Breast epithelium (tissue), 4 donors: ENCODE results near the gene PTPRS. TPM values are rescaled to one million over a fixed set of nuclear protein-coding genes. Genes with fewer than 3 reads are reported as not detected.

Experiments
- DNase-seq, 2 donors: peaks; one replicate each; pipeline ENCODE4 v3.0.0-alpha.2; 2019; ENCODE audit warnings: low spot score in 2 of 2
- H3K27ac ChIP-seq, 2 donors: fragments of 200-600 bp; sonication (generic) in 1 of 2; one replicate each; pipeline ENCODE4 v1.5.1; 2016 to 2019; ENCODE audit warnings: mild to moderate bottlenecking in 1 of 2
- H3K27me3 ChIP-seq, 2 donors: fragments of 200-600 bp; sonication (generic) in 1 of 2; one replicate each; pipeline versions ENCODE4 v1.5.1 to v1.6.0; 2017 to 2019; ENCODE audit warnings: control low read depth in 1 of 2, mild to moderate bottlenecking in 1 of 2
- H3K36me3 ChIP-seq: fragments of 200-600 bp; one replicate; pipeline ENCODE4 v1.5.1; 2019
- H3K4me1 ChIP-seq, 2 donors: fragments of 200-600 bp; sonication (generic); one replicate each; pipeline ENCODE4 v1.5.1; 2016 to 2019; ENCODE audit warnings: control low read depth in 1 of 2
- H3K4me3 ChIP-seq, 3 donors: fragments of 200-600 bp; sonication (generic); 1 replicate in 2 of 3; 2 replicates in 1 of 3; pipeline ENCODE4 v1.5.1; 2016 to 2019; ENCODE audit warnings: mild to moderate bottlenecking in 3 of 3, moderate library complexity in 2 of 3
- H3K9me3 ChIP-seq, 2 donors: fragments of 200-600 bp; sonication (generic) in 1 of 2; one replicate each; pipeline ENCODE4 v1.5.1; 2016 to 2019; ENCODE audit warnings: control low read depth in 1 of 2
- POLR2A ChIP-seq: fragments of 450-650 bp; IDR thresholded peaks from one replicate; pipeline ENCODE4 v1.6.1; 2016; ENCODE audit warnings: antibody characterized with exemption, mild to moderate bottlenecking, moderate library complexity
- POLR2AphosphoS5 ChIP-seq, 3 donors: sonication (generic); formaldehyde crosslinking; IDR thresholded peaks; one replicate each; pipeline ENCODE4 v1.6.1; 2017; ENCODE audit warnings: antibody characterized with exemption in 3 of 3
- intact Hi-C: fragments of 100-400 bp; cut with DNase I; formaldehyde crosslinking; loops from one replicate; pipeline ENCODE4 v1.15.1; 2023; ENCODE audit warnings: low total_unique reads
- total RNA-seq, 3 donors: library from RNA; depleted of rRNA; stranded (reverse); fragments of >200 nt; gene quantifications; one replicate each; pipeline ENCODE4 v1.1.0, GENCODE V29; 2016
- TF ChIP-seq, protein P1 (sequence below), 3 donors: fragments of 450-650 bp; IDR thresholded peaks; one replicate each; pipeline ENCODE4 v1.5.1; 2016 to 2017; ENCODE audit warnings: antibody characterized with exemption in 3 of 3, mild to moderate bottlenecking in 3 of 3, moderate library complexity in 3 of 3

PTPRS gene
- total RNA-seq, 3 donors from 2014 or later = 111 to 603 (median 114) TPM

DNA sequence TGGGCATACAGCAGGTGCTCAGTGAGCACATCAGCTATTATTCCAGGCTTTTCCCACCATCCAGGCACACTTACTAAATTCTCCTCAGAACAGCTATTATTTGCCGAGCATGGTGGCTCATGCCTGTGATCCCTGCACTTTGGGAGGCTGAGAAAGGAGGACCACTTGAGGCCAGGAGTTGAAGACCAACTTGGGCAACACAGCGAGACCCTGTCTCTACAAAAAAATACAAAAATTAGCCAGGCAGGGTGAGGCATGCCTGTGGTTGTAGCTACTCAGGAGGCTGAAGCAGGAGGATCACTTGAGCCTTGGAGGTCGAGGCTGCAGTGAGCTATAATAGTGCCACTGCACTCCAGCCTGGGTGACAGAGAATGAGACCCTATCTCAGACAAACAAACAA, 35.4 kb downstream of the PTPRS start:
- Histone ChIP-seq H3K36me3 (no peaks in the 10 kb centered on the region), H3K4me3 (no peak overlapping the region), H3K4me1 (no peaks in the 10 kb centered on the region), H3K27me3 (no peaks in the 10 kb centered on the region), H3K27ac (no peak overlapping the region), H3K9me3 (no peaks in the 10 kb centered on the region)
- no peak for TF ChIP-seq POLR2AphosphoS5 (IDR thresholded peaks at IDR 0.05)
- no peak for TF ChIP-seq POLR2A
- TF ChIP-seq, protein P1, sequence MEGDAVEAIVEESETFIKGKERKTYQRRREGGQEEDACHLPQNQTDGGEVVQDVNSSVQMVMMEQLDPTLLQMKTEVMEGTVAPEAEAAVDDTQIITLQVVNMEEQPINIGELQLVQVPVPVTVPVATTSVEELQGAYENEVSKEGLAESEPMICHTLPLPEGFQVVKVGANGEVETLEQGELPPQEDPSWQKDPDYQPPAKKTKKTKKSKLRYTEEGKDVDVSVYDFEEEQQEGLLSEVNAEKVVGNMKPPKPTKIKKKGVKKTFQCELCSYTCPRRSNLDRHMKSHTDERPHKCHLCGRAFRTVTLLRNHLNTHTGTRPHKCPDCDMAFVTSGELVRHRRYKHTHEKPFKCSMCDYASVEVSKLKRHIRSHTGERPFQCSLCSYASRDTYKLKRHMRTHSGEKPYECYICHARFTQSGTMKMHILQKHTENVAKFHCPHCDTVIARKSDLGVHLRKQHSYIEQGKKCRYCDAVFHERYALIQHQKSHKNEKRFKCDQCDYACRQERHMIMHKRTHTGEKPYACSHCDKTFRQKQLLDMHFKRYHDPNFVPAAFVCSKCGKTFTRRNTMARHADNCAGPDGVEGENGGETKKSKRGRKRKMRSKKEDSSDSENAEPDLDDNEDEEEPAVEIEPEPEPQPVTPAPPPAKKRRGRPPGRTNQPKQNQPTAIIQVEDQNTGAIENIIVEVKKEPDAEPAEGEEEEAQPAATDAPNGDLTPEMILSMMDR (IDR thresholded peaks at IDR 0.05) = no peak
- DNase-seq = no peak
- intact Hi-C loops = no loop called here

DNA sequence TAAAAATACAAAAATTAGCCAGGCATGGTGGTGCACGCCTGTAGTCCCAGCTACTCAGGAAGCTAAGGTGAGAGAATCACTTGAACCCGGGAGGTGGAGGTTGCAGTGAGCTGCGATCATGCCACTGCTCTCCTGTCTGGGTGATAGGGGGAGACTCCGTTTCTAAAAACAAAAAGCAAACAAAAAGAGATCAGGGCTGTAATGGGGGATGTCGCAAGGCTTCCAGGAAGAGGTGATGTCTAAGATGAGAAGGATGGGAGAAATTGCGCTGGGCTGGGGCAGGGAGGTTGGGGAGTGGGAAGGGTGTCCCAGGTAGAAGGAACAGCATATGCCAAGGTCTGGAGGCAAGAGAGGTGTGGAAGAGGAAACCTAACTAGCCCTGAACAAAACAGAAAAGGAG, 36.1 kb downstream of the PTPRS start:
- no peaks in the 10 kb centered on the region for H3K27me3 ChIP-seq
- TF ChIP-seq POLR2A (no peak), POLR2AphosphoS5 (IDR thresholded peaks at IDR 0.05) (no peak)
- TF ChIP-seq, protein P1 (IDR thresholded peaks at IDR 0.05) = no peak
- intact Hi-C loops = no loop called here
- H3K9me3 ChIP-seq = no peaks in the 10 kb centered on the region
- no peak overlapping the region for H3K27ac ChIP-seq
- no peaks in the 10 kb centered on the region for H3K4me1 ChIP-seq
- no peak for DNase-seq
- H3K36me3 ChIP-seq = no peaks in the 10 kb centered on the region
- H3K4me3 ChIP-seq = no peak overlapping the region

DNA sequence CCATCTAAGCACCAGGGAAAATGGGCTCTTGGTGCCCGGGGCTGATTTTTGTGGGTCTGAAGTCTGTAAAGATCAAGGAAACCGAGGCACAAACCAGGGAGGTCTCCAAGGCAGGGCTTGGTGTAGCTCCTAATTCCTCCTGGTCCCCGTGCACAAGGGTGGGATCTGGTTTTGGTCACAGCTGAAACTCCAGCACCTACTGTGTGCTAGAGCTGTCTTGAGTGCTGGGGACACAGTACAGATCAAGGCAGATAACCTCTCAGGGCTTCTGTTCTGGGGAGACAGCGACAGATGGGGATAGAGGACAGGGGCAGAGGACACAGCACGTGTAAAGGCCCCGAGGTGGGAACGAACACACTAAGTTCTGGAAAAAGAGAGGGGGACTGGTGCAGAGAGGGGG, 37.4 kb downstream of the PTPRS start:
- no peak for DNase-seq
- H3K4me3 ChIP-seq = no peak overlapping the region
- no peaks in the 10 kb centered on the region for H3K36me3 ChIP-seq
- intact Hi-C loops = no loop called here
- H3K27me3 ChIP-seq = no peaks in the 10 kb centered on the region
- TF ChIP-seq POLR2AphosphoS5 (IDR thresholded peaks at IDR 0.05) = no peak
- TF ChIP-seq, protein P1 (IDR thresholded peaks at IDR 0.05) = no peak
- no peak for TF ChIP-seq POLR2A
- H3K9me3 ChIP-seq = no peaks in the 10 kb centered on the region
- H3K4me1 ChIP-seq = no peaks in the 10 kb centered on the region
- H3K27ac ChIP-seq = no peak overlapping the region

GRCh38 chr19:5302396-5302795, 38.2 kb downstream of the PTPRS start:
- TF ChIP-seq, protein P1 (IDR thresholded peaks at IDR 0.05) = no peak
- TF ChIP-seq POLR2A (no peak), POLR2AphosphoS5 (IDR thresholded peaks at IDR 0.05) (no peak)
- no peak for DNase-seq
- H3K27ac ChIP-seq = no peak overlapping the region
- no peaks in the 10 kb centered on the region for H3K36me3 ChIP-seq
- no peak overlapping the region for H3K4me3 ChIP-seq
- no peaks in the 10 kb centered on the region for H3K27me3 ChIP-seq
- no peaks in the 10 kb centered on the region for H3K9me3 ChIP-seq
- intact Hi-C loops = no loop called here
- H3K4me1 ChIP-seq = no peaks in the 10 kb centered on the region

DNA sequence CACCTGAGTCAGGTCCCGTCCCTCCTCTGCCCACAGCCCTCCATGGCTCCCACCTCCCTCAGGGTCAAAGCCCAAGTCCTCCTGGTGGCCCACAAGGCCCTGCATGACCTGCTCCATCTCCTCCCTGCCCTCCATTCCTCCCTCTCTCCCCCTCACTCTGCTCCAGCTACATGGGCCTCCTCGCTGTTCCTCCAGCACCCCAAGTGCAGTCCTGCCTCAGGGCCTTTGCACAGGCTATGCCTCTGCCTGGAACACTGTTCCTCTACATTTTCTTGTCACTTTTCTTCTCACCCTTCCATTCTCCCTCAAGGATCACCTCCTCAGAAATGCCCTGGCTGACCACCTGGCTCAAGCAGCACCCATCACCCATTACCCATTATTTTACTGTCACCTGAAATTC, 41.5 kb downstream of the PTPRS start:
- Histone ChIP-seq H3K9me3 (no peaks in the 10 kb centered on the region), H3K4me3 (no peak overlapping the region), H3K27ac (no peak overlapping the region), H3K27me3 (no peaks in the 10 kb centered on the region), H3K4me1 (no peaks in the 10 kb centered on the region), H3K36me3 (no peaks in the 10 kb centered on the region)
- intact Hi-C loops = no loop called here
- no peak for TF ChIP-seq POLR2AphosphoS5 (IDR thresholded peaks at IDR 0.05)
- TF ChIP-seq POLR2A = no peak
- TF ChIP-seq, protein P1 (IDR thresholded peaks at IDR 0.05) = no peak
- DNase-seq = no peak
